Islet precursor cell (in vitro differentiated cells): ENCODE measurements around the gene RSPH3.

ENCODE experiments used
- DNase-seq: peaks from one replicate; pipeline ENCODE4 v3.0.0-alpha.2; 2018

RSPH3 gene

DNA sequence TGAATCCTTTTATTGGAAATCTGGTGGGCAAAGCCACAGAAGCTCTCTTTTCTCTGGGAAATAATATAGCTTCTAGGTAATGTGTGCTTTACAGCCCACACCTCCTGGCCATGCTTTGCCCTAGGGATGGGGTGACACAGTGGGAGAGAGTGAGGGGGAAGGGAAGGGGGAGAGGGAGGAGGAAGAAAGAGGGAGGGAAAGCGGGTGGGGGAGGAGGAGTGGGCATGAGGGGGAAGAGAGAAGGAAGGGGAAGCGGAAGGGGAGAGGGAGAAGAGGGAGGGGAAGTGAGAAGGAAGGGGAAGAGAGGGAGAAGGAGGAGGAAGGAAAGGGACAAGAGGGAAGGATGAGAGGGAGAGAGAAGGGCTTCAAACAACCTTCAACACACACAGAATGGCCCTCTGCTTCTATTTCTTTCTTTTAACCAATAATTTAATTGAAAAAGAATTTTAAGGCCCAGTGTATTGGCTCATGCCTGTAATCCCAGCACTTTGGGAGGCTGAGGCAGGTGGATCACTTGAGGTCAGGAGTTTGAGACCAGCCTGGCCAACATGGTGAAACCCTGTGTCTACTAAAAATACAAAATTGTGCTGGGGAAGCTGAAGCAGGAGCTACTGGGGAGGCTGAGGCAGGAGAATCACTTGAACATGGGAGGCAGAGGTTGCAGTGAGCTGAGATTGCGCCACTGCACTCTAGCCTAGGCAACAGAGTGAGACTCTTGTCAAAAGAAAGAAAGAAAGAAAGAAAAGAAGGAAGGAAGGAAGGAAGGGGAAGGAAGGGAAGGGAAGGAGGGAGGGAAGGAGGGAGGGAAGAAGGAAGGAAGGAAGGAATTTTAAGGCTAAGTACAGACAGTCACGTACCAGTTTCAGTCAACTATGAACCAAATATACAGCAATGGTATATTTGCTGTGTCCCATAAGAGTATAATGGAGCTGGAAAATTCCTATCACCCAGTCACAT lies 75.2 kb downstream of the RSPH3 start:
- DNase-seq, result no peak

DNA sequence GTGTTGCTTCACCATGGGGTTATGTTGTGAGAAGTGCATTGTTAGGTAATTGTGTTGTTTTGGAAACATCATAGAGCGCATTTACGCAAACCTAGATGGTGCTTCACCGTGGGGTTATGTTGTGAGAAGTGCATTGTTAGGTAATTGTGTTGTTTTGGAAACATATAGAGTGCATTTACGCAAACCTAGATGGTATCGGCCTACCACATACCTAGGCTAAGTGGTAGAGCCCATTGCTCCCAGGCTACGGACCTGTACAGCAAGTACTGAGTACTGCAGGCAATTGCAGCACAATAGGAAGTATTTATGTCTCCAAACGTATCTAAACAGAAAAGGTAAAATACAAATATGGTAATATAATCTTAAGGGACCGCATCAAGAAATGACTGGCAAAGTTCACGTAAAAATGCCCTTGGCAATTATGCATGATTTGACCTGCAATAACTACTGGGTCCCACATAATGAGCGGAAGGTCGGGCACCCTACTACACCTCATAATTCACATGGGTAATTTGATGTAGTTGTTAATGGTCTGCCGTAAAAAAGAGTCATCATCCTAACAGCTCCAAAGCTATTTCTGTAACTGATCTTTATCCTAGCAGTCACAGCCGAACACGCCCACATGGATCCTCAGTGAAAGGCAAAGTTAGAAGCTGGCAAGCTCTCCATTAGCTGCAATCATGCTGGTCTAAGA lies 76.0 kb downstream of the RSPH3 start:
- peak; percentile 91 for DNase-seq
